ENCODE measurements around the gene CD300H.
"Not testable (repeated sequence)": the region's sequence is repeated elsewhere in the genome, so short reads cannot be mapped to it uniquely, and the experiment has no call there.

Gene CD300H

DNA sequence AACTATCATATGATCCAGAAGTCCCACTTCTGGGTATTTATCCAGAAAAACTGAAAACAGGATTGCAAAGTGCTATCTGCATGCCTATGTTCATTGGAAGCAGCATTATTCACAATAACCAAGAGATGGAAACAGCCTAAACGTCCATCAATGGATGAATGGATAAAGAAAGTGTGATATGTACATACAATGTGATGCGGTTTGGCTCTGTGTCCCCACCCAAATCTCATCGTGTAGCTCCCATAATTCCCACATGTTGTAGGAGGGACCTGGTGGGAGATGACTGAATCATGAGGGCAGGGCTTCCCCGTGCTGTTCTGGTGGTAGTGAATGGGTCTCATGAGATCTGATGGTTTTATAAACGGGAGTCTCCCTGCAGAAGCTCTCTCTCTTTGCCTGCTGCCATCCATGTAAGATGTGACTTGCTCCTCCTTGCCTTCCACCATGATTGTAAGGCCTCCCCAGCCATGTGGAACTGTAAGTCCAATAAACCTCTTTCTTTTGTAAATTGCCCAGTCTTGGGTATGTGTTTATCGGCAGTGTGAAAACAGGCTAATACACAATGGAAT lies 48.8 kb downstream of the CD300H start:
- Histone ChIP-seq H3K9me3 (ENCODE audit: control insufficient read depth, insufficient read depth, low read depth, low read length) (peaks cover 31% of the 10 kb centered on the region), H3K27me3 (ENCODE audit: control insufficient read depth, insufficient read depth, low read length) (peaks cover 19% of the 10 kb centered on the region)
- H3K36me3 ChIP-seq (ENCODE audit: control insufficient read depth, insufficient read depth, low read length); H3K4me1 ChIP-seq (ENCODE audit: control insufficient read depth, insufficient read depth, low read length); H3K9ac ChIP-seq (ENCODE audit: low read length); H3K27ac ChIP-seq (ENCODE audit: low read depth, low read length); H3K4me3 ChIP-seq (ENCODE audit: low read depth, low read length): not testable (repeated sequence)

DNA sequence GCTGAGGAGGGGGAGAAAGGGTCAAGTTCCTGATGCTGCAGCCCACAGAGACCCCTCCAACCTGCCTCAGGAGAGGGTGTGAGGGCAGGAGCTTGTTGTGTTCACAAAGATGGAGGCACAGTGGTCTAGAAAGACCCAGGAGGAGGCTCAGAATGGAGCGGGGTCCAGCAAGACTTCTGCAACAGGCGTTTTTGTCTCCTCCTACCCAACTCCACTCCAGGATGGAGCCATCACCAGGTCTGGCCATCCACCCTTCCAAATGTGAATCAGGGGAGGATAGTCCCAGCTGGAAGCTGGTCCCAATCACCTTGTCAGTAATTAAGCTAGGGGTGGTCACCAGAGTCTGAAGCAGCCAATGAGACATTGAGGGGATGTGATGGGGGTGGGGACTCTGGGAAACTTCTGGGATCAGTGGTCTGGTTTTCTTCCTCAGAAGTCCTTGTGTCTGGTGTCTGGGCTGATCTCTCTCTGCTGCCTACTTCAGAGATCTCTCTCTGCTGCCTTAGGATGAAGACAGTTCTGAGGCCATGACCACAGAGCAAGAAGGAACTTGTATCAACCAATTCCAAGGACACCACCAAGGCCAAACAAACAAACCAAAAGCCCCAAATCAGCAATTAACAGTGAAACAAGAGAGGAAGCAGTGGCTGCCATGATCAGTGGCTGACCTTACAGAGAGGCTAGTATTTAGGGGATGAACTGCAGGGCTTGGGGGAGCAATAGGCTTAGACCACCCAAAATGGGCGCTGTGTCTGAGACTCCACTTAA lies 50.6 kb downstream of the CD300H start:
- Histone ChIP-seq H3K36me3 (ENCODE audit: control insufficient read depth, insufficient read depth, low read length) (no peaks in the 10 kb centered on the region), H3K4me1 (ENCODE audit: control insufficient read depth, insufficient read depth, low read length) (no peaks in the 10 kb centered on the region), H3K27ac (ENCODE audit: low read depth, low read length) (no peak overlapping the region), H3K9ac (ENCODE audit: low read length) (no peak overlapping the region), H3K27me3 (ENCODE audit: control insufficient read depth, insufficient read depth, low read length) (peaks cover 14% of the 10 kb centered on the region), H3K4me3 (ENCODE audit: low read depth, low read length) (no peak overlapping the region), H3K9me3 (ENCODE audit: control insufficient read depth, insufficient read depth, low read depth, low read length) (peaks cover 21% of the 10 kb centered on the region)

DNA sequence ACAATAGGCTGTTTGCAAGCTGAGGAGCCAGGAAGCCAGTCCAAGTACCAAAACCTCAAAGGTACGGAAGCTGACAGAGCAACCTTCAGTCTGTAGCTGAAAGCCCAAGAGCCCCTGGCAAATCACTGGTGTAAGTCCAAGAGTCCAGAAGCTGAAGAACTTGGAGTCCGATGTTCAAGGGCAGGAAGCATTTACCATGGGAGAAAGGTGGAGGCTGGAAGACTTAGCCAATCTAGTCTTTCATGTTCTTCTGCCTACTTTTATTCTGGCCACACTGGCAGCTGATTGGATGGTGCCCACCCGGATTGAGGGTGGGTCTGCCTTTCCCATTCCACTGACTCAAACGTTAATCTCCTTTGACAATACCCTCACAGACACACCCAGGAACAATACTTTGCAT lies 51.4 kb downstream of the CD300H start:
- H3K9ac ChIP-seq (ENCODE audit: low read length): no peak overlapping the region
- peaks cover 18% of the 10 kb centered on the region for H3K9me3 ChIP-seq (ENCODE audit: control insufficient read depth, insufficient read depth, low read depth, low read length)
- H3K27ac ChIP-seq (ENCODE audit: low read depth, low read length): no peak overlapping the region
- peaks cover 8% of the 10 kb centered on the region for H3K27me3 ChIP-seq (ENCODE audit: control insufficient read depth, insufficient read depth, low read length)
- H3K4me1 ChIP-seq (ENCODE audit: control insufficient read depth, insufficient read depth, low read length): no peaks in the 10 kb centered on the region
- no peaks in the 10 kb centered on the region for H3K36me3 ChIP-seq (ENCODE audit: control insufficient read depth, insufficient read depth, low read length)
- no peak overlapping the region for H3K4me3 ChIP-seq (ENCODE audit: low read depth, low read length)

DNA sequence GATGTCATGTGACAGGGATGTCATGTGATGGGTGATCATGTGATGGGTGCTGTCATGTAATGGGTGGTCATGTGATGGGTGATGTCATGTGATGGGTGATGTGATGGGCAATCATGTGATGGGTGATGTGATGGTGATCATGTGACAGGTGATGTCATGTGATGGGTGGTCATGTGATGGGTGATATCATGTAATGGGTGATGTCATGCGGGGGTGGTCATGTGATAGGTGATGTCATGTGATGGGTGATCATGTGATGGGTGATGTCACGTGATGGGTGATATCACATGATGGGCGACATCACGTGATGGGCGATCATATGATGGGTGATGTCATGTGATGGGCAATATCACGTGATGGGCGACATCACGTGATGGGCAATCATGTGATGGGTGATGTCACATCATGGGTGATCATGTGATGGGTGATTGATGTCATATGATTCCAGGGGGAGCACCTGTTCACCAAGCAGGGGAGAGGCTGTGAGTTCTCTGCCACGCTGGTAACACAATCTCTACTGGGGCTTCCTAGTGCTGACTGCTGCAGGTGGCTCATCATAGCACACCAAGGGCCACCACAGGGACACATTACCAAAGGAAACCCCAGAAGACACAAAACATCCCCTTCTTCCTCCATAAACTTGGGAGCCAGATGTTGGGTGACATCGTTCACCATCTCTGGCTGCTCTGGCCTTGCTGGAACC lies 52.5 kb downstream of the CD300H start:
- Histone ChIP-seq H3K4me1 (ENCODE audit: control insufficient read depth, insufficient read depth, low read length) (no peaks in the 10 kb centered on the region), H3K4me3 (ENCODE audit: low read depth, low read length) (no peak overlapping the region), H3K9ac (ENCODE audit: low read length) (no peak overlapping the region), H3K27me3 (ENCODE audit: control insufficient read depth, insufficient read depth, low read length) (peaks cover 6% of the 10 kb centered on the region; the same call in 1 of the 2 replicates), H3K9me3 (ENCODE audit: control insufficient read depth, insufficient read depth, low read depth, low read length) (peaks cover 18% of the 10 kb centered on the region), H3K27ac (ENCODE audit: low read depth, low read length) (no peak overlapping the region), H3K36me3 (ENCODE audit: control insufficient read depth, insufficient read depth, low read length) (no peaks in the 10 kb centered on the region)

DNA sequence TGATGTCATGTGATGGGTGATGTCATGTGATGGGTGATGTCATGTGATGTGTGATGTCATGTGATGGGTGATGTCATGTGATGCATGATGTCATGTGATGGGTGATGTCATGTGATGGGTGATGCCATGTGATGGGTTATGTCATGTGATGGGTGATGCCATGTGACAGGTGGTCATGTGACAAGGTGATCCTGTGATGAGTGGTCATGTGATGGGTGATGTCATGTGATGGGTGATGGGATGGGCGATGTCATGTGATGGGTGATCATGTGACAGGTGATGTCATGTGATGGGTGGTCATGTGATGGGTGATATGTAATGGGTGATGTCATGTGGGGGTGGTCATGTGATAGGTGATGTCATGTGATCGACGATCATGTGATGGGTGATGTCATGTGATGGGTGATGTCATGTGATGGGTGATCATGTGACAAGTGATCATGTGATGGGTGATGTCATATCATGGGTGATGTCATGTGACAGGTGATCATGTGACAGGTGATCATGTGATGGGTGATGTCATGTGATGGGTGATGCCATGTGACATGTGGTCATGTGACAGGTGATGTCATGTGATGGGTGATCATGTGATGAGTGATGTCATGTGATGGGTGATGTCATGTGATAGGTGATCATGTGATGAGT lies 53.2 kb downstream of the CD300H start:
- H3K9ac ChIP-seq (ENCODE audit: low read length): no peak overlapping the region
- peaks cover 18% of the 10 kb centered on the region for H3K9me3 ChIP-seq (ENCODE audit: control insufficient read depth, insufficient read depth, low read depth, low read length)
- peaks cover 6% of the 10 kb centered on the region; the same call in 1 of the 2 replicates for H3K27me3 ChIP-seq (ENCODE audit: control insufficient read depth, insufficient read depth, low read length)
- H3K4me3 ChIP-seq (ENCODE audit: low read depth, low read length): no peak overlapping the region
- H3K27ac ChIP-seq (ENCODE audit: low read depth, low read length): no peak overlapping the region
- H3K36me3 ChIP-seq (ENCODE audit: control insufficient read depth, insufficient read depth, low read length): no peaks in the 10 kb centered on the region
- H3K4me1 ChIP-seq (ENCODE audit: control insufficient read depth, insufficient read depth, low read length): no peaks in the 10 kb centered on the region

DNA sequence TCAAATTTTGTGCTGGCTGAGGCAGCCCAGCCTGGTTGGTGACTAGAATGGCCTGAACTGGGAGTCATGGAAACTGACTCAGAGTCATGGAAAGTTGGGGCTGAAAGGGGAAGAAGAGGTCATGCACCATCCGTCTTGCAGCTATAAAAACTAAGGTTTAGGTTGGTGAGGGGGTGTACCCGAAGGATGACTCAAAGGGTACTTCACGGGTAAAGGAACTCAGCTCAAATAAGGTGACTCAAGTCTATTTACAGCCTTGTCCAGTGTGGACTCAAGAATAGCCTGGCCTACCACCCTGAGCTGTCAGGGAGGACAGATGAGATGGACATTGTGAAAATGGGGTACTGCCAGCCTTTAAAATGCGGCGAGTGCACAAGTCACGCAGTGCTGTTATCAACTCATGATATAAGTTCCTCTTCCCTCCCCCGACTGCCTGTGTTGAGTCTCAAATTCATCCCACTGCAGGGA lies 54.7 kb downstream of the CD300H start:
- Histone ChIP-seq H3K27me3 (ENCODE audit: control insufficient read depth, insufficient read depth, low read length) (peaks cover 6% of the 10 kb centered on the region; the same call in 1 of the 2 replicates), H3K9ac (ENCODE audit: low read length) (no peak overlapping the region), H3K9me3 (ENCODE audit: control insufficient read depth, insufficient read depth, low read depth, low read length) (peaks cover 14% of the 10 kb centered on the region), H3K4me1 (ENCODE audit: control insufficient read depth, insufficient read depth, low read length) (no peaks in the 10 kb centered on the region), H3K4me3 (ENCODE audit: low read depth, low read length) (no peak overlapping the region), H3K36me3 (ENCODE audit: control insufficient read depth, insufficient read depth, low read length) (no peaks in the 10 kb centered on the region), H3K27ac (ENCODE audit: low read depth, low read length) (no peak overlapping the region)

DNA sequence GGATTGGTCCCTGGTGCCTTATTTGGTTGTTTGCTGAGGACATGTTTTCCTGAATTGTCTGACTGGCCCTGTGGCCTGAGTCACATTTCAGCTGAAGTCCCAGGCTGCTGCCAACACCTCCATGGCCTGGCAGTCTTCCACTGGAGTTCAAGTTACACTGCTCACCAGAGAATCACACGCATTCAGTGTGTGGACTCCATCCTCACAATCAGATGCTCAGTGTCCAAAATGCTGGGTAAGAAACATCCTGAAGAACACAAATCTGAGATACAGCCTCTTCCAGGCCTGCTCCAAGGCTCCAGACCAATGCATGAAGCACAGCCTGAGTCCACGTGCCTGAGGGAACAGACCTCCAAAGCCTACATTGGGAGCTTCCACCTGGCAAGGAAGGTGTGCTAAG lies 55.3 kb downstream of the CD300H start:
- no peak overlapping the region for H3K4me3 ChIP-seq (ENCODE audit: low read depth, low read length)
- H3K36me3 ChIP-seq (ENCODE audit: control insufficient read depth, insufficient read depth, low read length): no peaks in the 10 kb centered on the region
- peaks cover 6% of the 10 kb centered on the region; the same call in 1 of the 2 replicates for H3K27me3 ChIP-seq (ENCODE audit: control insufficient read depth, insufficient read depth, low read length)
- no peak overlapping the region for H3K27ac ChIP-seq (ENCODE audit: low read depth, low read length)
- no peak overlapping the region for H3K9ac ChIP-seq (ENCODE audit: low read length)
- H3K9me3 ChIP-seq (ENCODE audit: control insufficient read depth, insufficient read depth, low read depth, low read length): peaks cover 14% of the 10 kb centered on the region
- no peaks in the 10 kb centered on the region for H3K4me1 ChIP-seq (ENCODE audit: control insufficient read depth, insufficient read depth, low read length)

Data from HUES6 (cell line).